Activated naive CD8-positive, alpha-beta T cell treated with anti-CD3 and anti-CD28 coated beads, Interleukin-2, amount 50 U/mL, for 24 hours (primary cell): ENCODE data around the gene KCTD18.

Experiments
- ATAC-seq: fragments of 150-1000 bp; cut with Tn5 transposase; one replicate; pipeline ENCODE4 v1.10.0; 2021
- DNase-seq: peaks from one replicate; pipeline ENCODE4 v3.0.0; 2021
- H3K27ac Mint-ChIP-seq: one replicate; pipeline ENCODE4 v1.8.0; 2021; ENCODE audit warnings: mild to moderate bottlenecking, mixed read lengths
- H3K27me3 Mint-ChIP-seq: one replicate; pipeline ENCODE4 v1.8.0; 2021; ENCODE audit warnings: mixed read lengths
- H3K36me3 Mint-ChIP-seq: one replicate; pipeline ENCODE4 v1.8.0; 2021; ENCODE audit warnings: low read depth, mixed read lengths
- H3K4me1 Mint-ChIP-seq: one replicate; pipeline ENCODE4 v1.8.0; 2021; ENCODE audit warnings: mixed read lengths
- H3K4me3 Mint-ChIP-seq: one replicate; pipeline ENCODE4 v1.8.0; 2021; ENCODE audit warnings: mild to moderate bottlenecking, moderate library complexity, mixed read lengths
- H3K9me3 Mint-ChIP-seq: one replicate; pipeline ENCODE4 v1.8.0; 2021; ENCODE audit warnings: mixed read lengths

The KCTD18 gene

GRCh38 chr2:200509612-200510433 is at the start of gene KCTD18:
Gene KCTD18 (minus strand): TSS chr2:200510068. CDS start chr2:200507016, 3,052 bp downstream.
- Mint-ChIP-seq H3K27me3 (no peaks in the 10 kb centered on the region), H3K9me3 (no peaks in the 10 kb centered on the region), H3K4me3 (peak within 1 kb of the TSS; percentile 94), H3K27ac (peak within 1 kb of the TSS; percentile 91), H3K4me1 (peaks cover 20% of the 10 kb centered on the region), H3K36me3 (peaks cover 2% of the 10 kb centered on the region)
- DNase-seq, result peak; percentile 95
- peak; percentile 96 for ATAC-seq

GRCh38 chr2:200540793-200541192 is 30.9 kb upstream of the KCTD18 start:
- no peak overlapping the region for H3K27ac Mint-ChIP-seq
- no peak for ATAC-seq
- peaks cover 3% of the 10 kb centered on the region for H3K9me3 Mint-ChIP-seq
- H3K4me1 Mint-ChIP-seq, result no peaks in the 10 kb centered on the region
- no peaks in the 10 kb centered on the region for H3K27me3 Mint-ChIP-seq
- no peak for DNase-seq
- H3K36me3 Mint-ChIP-seq, result peaks cover 49% of the 10 kb centered on the region
- H3K4me3 Mint-ChIP-seq, result no peak overlapping the region

- H3K27ac Mint-ChIP-seq, result no peak overlapping the region
- no peaks in the 10 kb centered on the region for H3K27me3 Mint-ChIP-seq
- H3K9me3 Mint-ChIP-seq, result peaks cover 3% of the 10 kb centered on the region
- H3K36me3 Mint-ChIP-seq, result peaks cover 32% of the 10 kb centered on the region
- ATAC-seq, result peak; percentile 43
- no peak overlapping the region for H3K4me3 Mint-ChIP-seq
- no peaks in the 10 kb centered on the region for H3K4me1 Mint-ChIP-seq
- DNase-seq, result no peak
Measured at GRCh38 chr2:200538139-200538538, 28.3 kb upstream of the KCTD18 start.

GRCh38 chr2:200534572-200534971 is 24.7 kb upstream of the KCTD18 start:
- DNase-seq, result no peak
- Mint-ChIP-seq H3K27ac (no peak overlapping the region), H3K27me3 (no peaks in the 10 kb centered on the region), H3K36me3 (peaks cover 7% of the 10 kb centered on the region), H3K9me3 (no peaks in the 10 kb centered on the region), H3K4me3 (no peak overlapping the region), H3K4me1 (no peaks in the 10 kb centered on the region)
- ATAC-seq, result no peak

- DNase-seq (no peak), ATAC-seq (no peak)
- Mint-ChIP-seq H3K27ac (no peak overlapping the region), H3K27me3 (no peaks in the 10 kb centered on the region), H3K36me3 (peaks cover 5% of the 10 kb centered on the region), H3K4me1 (no peaks in the 10 kb centered on the region), H3K4me3 (no peak overlapping the region), H3K9me3 (no peaks in the 10 kb centered on the region)
Measured at GRCh38 chr2:200533754-200534153, 23.9 kb upstream of the KCTD18 start.

GRCh38 chr2:200528228-200528627 is 18.4 kb upstream of the KCTD18 start:
- Mint-ChIP-seq H3K4me3 (peak overlapping the region; percentile 95), H3K36me3 (peaks cover 6% of the 10 kb centered on the region), H3K27me3 (peaks cover 3% of the 10 kb centered on the region), H3K4me1 (peaks cover 27% of the 10 kb centered on the region), H3K27ac (no peak overlapping the region), H3K9me3 (no peaks in the 10 kb centered on the region)
- DNase-seq (no peak), ATAC-seq (no peak)

- Mint-ChIP-seq H3K36me3 (peaks cover 4% of the 10 kb centered on the region), H3K27me3 (peaks cover 3% of the 10 kb centered on the region), H3K4me1 (peaks cover 27% of the 10 kb centered on the region), H3K27ac (peak within 1 kb of the TSS; percentile 79), H3K4me3 (peak within 1 kb of the TSS; percentile 95), H3K9me3 (no peaks in the 10 kb centered on the region)
- peak; percentile 97 for DNase-seq
- ATAC-seq, result peak; percentile 100
Measured at GRCh38 chr2:200525882-200526651, 16.2 kb upstream of the KCTD18 start, which contains the start of gene SGO2. Gene SGO2 (plus strand): TSS chr2:200526207. CDS start chr2:200532976, 6,769 bp downstream.

- Mint-ChIP-seq H3K4me3 (peak overlapping the region; percentile 95), H3K9me3 (no peaks in the 10 kb centered on the region), H3K4me1 (peaks cover 27% of the 10 kb centered on the region), H3K36me3 (peaks cover 4% of the 10 kb centered on the region), H3K27me3 (peaks cover 3% of the 10 kb centered on the region), H3K27ac (peak overlapping the region; percentile 79)
- ATAC-seq, result no peak
- DNase-seq, result no peak
Measured at GRCh38 chr2:200525551-200525881, 15.6 kb upstream of the KCTD18 start.

GRCh38 chr2:200525066-200525465 is 15.2 kb upstream of the KCTD18 start:
- Mint-ChIP-seq H3K9me3 (no peaks in the 10 kb centered on the region), H3K4me3 (no peak overlapping the region), H3K27me3 (peaks cover 3% of the 10 kb centered on the region), H3K27ac (no peak overlapping the region), H3K4me1 (peaks cover 27% of the 10 kb centered on the region), H3K36me3 (peaks cover 4% of the 10 kb centered on the region)
- DNase-seq (no peak), ATAC-seq (no peak)

GRCh38 chr2:200523604-200524003 is 13.7 kb upstream of the KCTD18 start:
- DNase-seq, result no peak
- Mint-ChIP-seq H3K4me3 (no peak overlapping the region), H3K27me3 (peaks cover 3% of the 10 kb centered on the region), H3K4me1 (peaks cover 27% of the 10 kb centered on the region), H3K9me3 (no peaks in the 10 kb centered on the region), H3K36me3 (peaks cover 4% of the 10 kb centered on the region), H3K27ac (no peak overlapping the region)
- ATAC-seq, result no peak

GRCh38 chr2:200523158-200523557 is 13.3 kb upstream of the KCTD18 start:
- H3K4me1 Mint-ChIP-seq, result peaks cover 25% of the 10 kb centered on the region
- H3K36me3 Mint-ChIP-seq, result peaks cover 4% of the 10 kb centered on the region
- H3K9me3 Mint-ChIP-seq, result no peaks in the 10 kb centered on the region
- ATAC-seq, result no peak
- no peak overlapping the region for H3K4me3 Mint-ChIP-seq
- no peak overlapping the region for H3K27ac Mint-ChIP-seq
- peaks cover 3% of the 10 kb centered on the region for H3K27me3 Mint-ChIP-seq
- DNase-seq, result no peak

GRCh38 chr2:200515155-200515554 is 5.3 kb upstream of the KCTD18 start:
- no peak overlapping the region for H3K27ac Mint-ChIP-seq
- H3K4me3 Mint-ChIP-seq, result no peak overlapping the region
- no peak for ATAC-seq
- peaks cover 3% of the 10 kb centered on the region for H3K36me3 Mint-ChIP-seq
- DNase-seq, result no peak
- H3K9me3 Mint-ChIP-seq, result peaks cover 11% of the 10 kb centered on the region
- peaks cover 5% of the 10 kb centered on the region for H3K27me3 Mint-ChIP-seq
- peaks cover 9% of the 10 kb centered on the region for H3K4me1 Mint-ChIP-seq

GRCh38 chr2:200509235-200509611 is 645 bp downstream of the KCTD18 start:
- Mint-ChIP-seq H3K36me3 (peaks cover 4% of the 10 kb centered on the region), H3K4me1 (peaks cover 20% of the 10 kb centered on the region), H3K9me3 (no peaks in the 10 kb centered on the region), H3K4me3 (peak overlapping the region; percentile 94), H3K27ac (peak overlapping the region; percentile 91), H3K27me3 (no peaks in the 10 kb centered on the region)
- DNase-seq (peak; percentile 17), ATAC-seq (peak; percentile 13)

GRCh38 chr2:200507179-200507578 is 2.7 kb downstream of the KCTD18 start:
- DNase-seq (no peak), ATAC-seq (no peak)
- Mint-ChIP-seq H3K4me1 (peaks cover 20% of the 10 kb centered on the region), H3K4me3 (no peak overlapping the region), H3K27me3 (no peaks in the 10 kb centered on the region), H3K36me3 (peaks cover 14% of the 10 kb centered on the region), H3K9me3 (peaks cover 3% of the 10 kb centered on the region), H3K27ac (no peak overlapping the region)

- Mint-ChIP-seq H3K27ac (no peak overlapping the region), H3K9me3 (peaks cover 4% of the 10 kb centered on the region), H3K27me3 (no peaks in the 10 kb centered on the region), H3K4me3 (no peak overlapping the region), H3K4me1 (peaks cover 20% of the 10 kb centered on the region), H3K36me3 (peaks cover 16% of the 10 kb centered on the region)
- ATAC-seq (no peak), DNase-seq (no peak)
Measured at GRCh38 chr2:200506679-200507078, 3.2 kb downstream of the KCTD18 start.
